ENCODE data around the gene HEY2.

HEY2 gene

GRCh38 chr6:125749865-125750691 lies 646 bp downstream of the HEY2 start:
- no peaks in the 10 kb centered on the region for H3K9me3 ChIP-seq (ENCODE audit: insufficient read depth, low read length)
- DNase-seq (ENCODE audit: low read depth, low spot score) = no peak
- peaks cover 39% of the 10 kb centered on the region for H3K27me3 ChIP-seq (ENCODE audit: insufficient read depth, insufficient read length)
- H3K4me3 ChIP-seq (ENCODE audit: insufficient read length, low read depth) = peak overlapping the region; percentile 63
- H3K36me3 ChIP-seq (ENCODE audit: insufficient read depth, insufficient read length, low read length) = peaks cover 2% of the 10 kb centered on the region
- no peak for TF ChIP-seq ZNF274 (IDR thresholded peaks at IDR 0.05; ENCODE audit: low read depth, low read length)
- TF ChIP-seq SUZ12 (IDR thresholded peaks at IDR 0.05; ENCODE audit: extremely low read depth, insufficient read depth, insufficient read length) = no peak
- no peak for TF ChIP-seq YY1 (IDR thresholded peaks at IDR 0.05; ENCODE audit: insufficient read depth, insufficient read length)
- H3K9ac ChIP-seq (ENCODE audit: insufficient read length, low read depth) = peak overlapping the region; percentile 75
- H3K4me1 ChIP-seq (ENCODE audit: insufficient read depth, insufficient read length) = no peaks in the 10 kb centered on the region

GRCh38 chr6:125750692-125751333 lies 1.4 kb downstream of the HEY2 start:
- no peaks in the 10 kb centered on the region for H3K4me1 ChIP-seq (ENCODE audit: insufficient read depth, insufficient read length)
- DNase-seq (ENCODE audit: low read depth, low spot score) = no peak
- TF ChIP-seq YY1 (IDR thresholded peaks at IDR 0.05; ENCODE audit: insufficient read depth, insufficient read length) (no peak), SUZ12 (IDR thresholded peaks at IDR 0.05; ENCODE audit: extremely low read depth, insufficient read depth, insufficient read length) (no peak), ZNF274 (IDR thresholded peaks at IDR 0.05; ENCODE audit: low read depth, low read length) (no peak)
- H3K4me3 ChIP-seq (ENCODE audit: insufficient read length, low read depth) = no peak overlapping the region
- H3K9me3 ChIP-seq (ENCODE audit: insufficient read depth, low read length) = no peaks in the 10 kb centered on the region
- peaks cover 9% of the 10 kb centered on the region for H3K36me3 ChIP-seq (ENCODE audit: insufficient read depth, insufficient read length, low read length)
- no peak overlapping the region for H3K9ac ChIP-seq (ENCODE audit: insufficient read length, low read depth)
- H3K27me3 ChIP-seq (ENCODE audit: insufficient read depth, insufficient read length) = peaks cover 39% of the 10 kb centered on the region

- no peak for TF ChIP-seq ZNF274 (IDR thresholded peaks at IDR 0.05; ENCODE audit: low read depth, low read length)
- no peak for TF ChIP-seq SUZ12 (IDR thresholded peaks at IDR 0.05; ENCODE audit: extremely low read depth, insufficient read depth, insufficient read length)
- TF ChIP-seq YY1 (IDR thresholded peaks at IDR 0.05; ENCODE audit: insufficient read depth, insufficient read length) = no peak
- H3K9me3 ChIP-seq (ENCODE audit: insufficient read depth, low read length) = no peaks in the 10 kb centered on the region
- DNase-seq (ENCODE audit: low read depth, low spot score) = no peak
- H3K4me3 ChIP-seq (ENCODE audit: insufficient read length, low read depth) = no peak overlapping the region
- peaks cover 10% of the 10 kb centered on the region for H3K36me3 ChIP-seq (ENCODE audit: insufficient read depth, insufficient read length, low read length)
- H3K9ac ChIP-seq (ENCODE audit: insufficient read length, low read depth) = no peak overlapping the region
- peaks cover 39% of the 10 kb centered on the region for H3K27me3 ChIP-seq (ENCODE audit: insufficient read depth, insufficient read length)
- no peaks in the 10 kb centered on the region for H3K4me1 ChIP-seq (ENCODE audit: insufficient read depth, insufficient read length)
Observed at GRCh38 chr6:125751334-125751916, 2.0 kb downstream of the HEY2 start.

GRCh38 chr6:125752773-125753172 lies 3.3 kb downstream of the HEY2 start:
- Histone ChIP-seq H3K9me3 (ENCODE audit: insufficient read depth, low read length) (no peaks in the 10 kb centered on the region), H3K36me3 (ENCODE audit: insufficient read depth, insufficient read length, low read length) (peaks cover 10% of the 10 kb centered on the region), H3K9ac (ENCODE audit: insufficient read length, low read depth) (no peak overlapping the region), H3K27me3 (ENCODE audit: insufficient read depth, insufficient read length) (peaks cover 30% of the 10 kb centered on the region), H3K4me1 (ENCODE audit: insufficient read depth, insufficient read length) (no peaks in the 10 kb centered on the region), H3K4me3 (ENCODE audit: insufficient read length, low read depth) (no peak overlapping the region)
- no peak for DNase-seq (ENCODE audit: low read depth, low spot score)
- TF ChIP-seq ZNF274 (IDR thresholded peaks at IDR 0.05; ENCODE audit: low read depth, low read length) = no peak
- no peak for TF ChIP-seq YY1 (IDR thresholded peaks at IDR 0.05; ENCODE audit: insufficient read depth, insufficient read length)
- no peak for TF ChIP-seq SUZ12 (IDR thresholded peaks at IDR 0.05; ENCODE audit: extremely low read depth, insufficient read depth, insufficient read length)

GRCh38 chr6:125753218-125753936 lies 3.9 kb downstream of the HEY2 start:
- Histone ChIP-seq H3K36me3 (ENCODE audit: insufficient read depth, insufficient read length, low read length) (peaks cover 10% of the 10 kb centered on the region), H3K9ac (ENCODE audit: insufficient read length, low read depth) (no peak overlapping the region), H3K9me3 (ENCODE audit: insufficient read depth, low read length) (no peaks in the 10 kb centered on the region), H3K27me3 (ENCODE audit: insufficient read depth, insufficient read length) (peaks cover 24% of the 10 kb centered on the region), H3K4me3 (ENCODE audit: insufficient read length, low read depth) (no peak overlapping the region), H3K4me1 (ENCODE audit: insufficient read depth, insufficient read length) (no peaks in the 10 kb centered on the region)
- TF ChIP-seq SUZ12 (IDR thresholded peaks at IDR 0.05; ENCODE audit: extremely low read depth, insufficient read depth, insufficient read length) (no peak), ZNF274 (IDR thresholded peaks at IDR 0.05; ENCODE audit: low read depth, low read length) (no peak), YY1 (IDR thresholded peaks at IDR 0.05; ENCODE audit: insufficient read depth, insufficient read length) (no peak)
- DNase-seq (ENCODE audit: low read depth, low spot score) = no peak

- H3K27me3 ChIP-seq (ENCODE audit: insufficient read depth, insufficient read length) = peaks cover 19% of the 10 kb centered on the region
- DNase-seq (ENCODE audit: low read depth, low spot score) = no peak
- peaks cover 11% of the 10 kb centered on the region for H3K36me3 ChIP-seq (ENCODE audit: insufficient read depth, insufficient read length, low read length)
- no peaks in the 10 kb centered on the region for H3K9me3 ChIP-seq (ENCODE audit: insufficient read depth, low read length)
- no peak for TF ChIP-seq ZNF274 (IDR thresholded peaks at IDR 0.05; ENCODE audit: low read depth, low read length)
- TF ChIP-seq SUZ12 (IDR thresholded peaks at IDR 0.05; ENCODE audit: extremely low read depth, insufficient read depth, insufficient read length) = no peak
- no peak for TF ChIP-seq YY1 (IDR thresholded peaks at IDR 0.05; ENCODE audit: insufficient read depth, insufficient read length)
- no peak overlapping the region for H3K9ac ChIP-seq (ENCODE audit: insufficient read length, low read depth)
- no peaks in the 10 kb centered on the region for H3K4me1 ChIP-seq (ENCODE audit: insufficient read depth, insufficient read length)
- no peak overlapping the region for H3K4me3 ChIP-seq (ENCODE audit: insufficient read length, low read depth)
Observed at GRCh38 chr6:125753937-125754259, 4.5 kb downstream of the HEY2 start.

Data from NT2/D1 (cell line).